HepG2 (cell line): ENCODE data around the gene SSBP2.

Source experiments
- CAMTA2 ChIP-seq: sonication (generic); formaldehyde crosslinking; IDR thresholded peaks from 2 replicates; pipeline ENCODE4 v1.4.0; 2020; ENCODE audit warnings: mild to moderate bottlenecking, missing genetic modification reagents, borderline replicate concordance
- KLF16 ChIP-seq, 2 experiments: sonication (generic) in 1 of 2; formaldehyde crosslinking in 1 of 2; IDR thresholded peaks; 2 replicates each; pipeline versions ENCODE4 v1.6.1 to v1.8.0; 2016 to 2023; ENCODE audit warnings: missing genetic modification reagents in 2 of 2, missing compliant biosample characterization in 1 of 2

DNA sequence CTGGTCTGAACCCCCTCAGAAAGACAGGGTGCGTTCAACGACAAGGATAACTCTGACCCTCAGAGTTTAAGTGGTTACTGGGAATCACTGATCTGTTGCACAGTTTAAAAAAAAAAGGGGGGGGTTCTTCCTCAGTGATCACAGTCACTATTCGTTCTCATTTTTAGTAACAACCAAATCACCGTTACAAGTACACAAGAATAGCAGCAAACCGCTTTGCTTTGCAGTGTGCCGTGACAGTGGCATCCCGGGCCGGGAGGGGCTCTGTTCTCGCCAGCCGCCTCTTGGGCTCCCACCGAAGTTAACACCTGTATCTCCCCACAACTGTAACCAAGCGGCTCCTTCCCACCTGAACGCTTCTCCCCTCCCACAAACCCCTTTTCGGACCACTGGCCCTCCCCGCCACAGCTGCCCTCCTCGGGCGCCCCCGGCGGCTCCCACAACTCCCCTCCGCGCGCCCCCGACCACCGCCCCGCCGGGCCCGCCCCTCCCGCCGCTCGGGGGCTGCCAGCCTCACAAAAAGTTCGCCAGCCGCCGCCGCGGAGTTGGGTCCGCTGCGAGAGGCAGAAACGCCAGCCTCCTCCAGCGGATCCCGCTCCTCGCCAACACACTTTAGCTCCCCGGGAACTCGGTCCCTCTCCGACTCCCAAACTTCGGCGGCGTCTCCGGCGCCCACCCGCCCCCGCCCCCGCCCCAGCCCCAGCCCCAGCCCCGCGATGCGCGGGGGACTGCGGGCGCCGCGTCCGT, 1.2 kb downstream of the SSBP2 start:
- no peak for TF ChIP-seq KLF16 (CRISPR knock-in tag; IDR thresholded peaks at IDR 0.05)
- TF ChIP-seq CAMTA2 (CRISPR knock-in tag): no peak
